K562 (cell line): ENCODE results near the gene TNFRSF6B. TPM values are rescaled to one million over a fixed set of nuclear protein-coding genes. Genes with fewer than 3 reads are reported as not detected.

Experiments
- ARID4B ChIP-seq: sonication (generic); formaldehyde crosslinking; IDR thresholded peaks from 2 replicates; pipeline ENCODE4 v1.8.0; 2022; ENCODE audit warnings: mild to moderate bottlenecking, missing genetic modification reagents
- BDP1 ChIP-seq: IDR thresholded peaks from 3 replicates; pipeline ENCODE4 v1.6.1; 2011; ENCODE audit not compliant: insufficient read length, insufficient read depth
- CHD2 ChIP-seq: IDR thresholded peaks from 2 replicates; pipeline ENCODE4 v1.6.1; 2011; ENCODE audit warnings: low read depth, low read length
- CTCFL ChIP-seq: IDR thresholded peaks from 2 replicates; pipeline ENCODE4 v1.6.1; 2011; ENCODE audit warnings: borderline replicate concordance, low read depth, mild to moderate bottlenecking, moderate library complexity, low read length; ENCODE audit not compliant: insufficient read depth, poor library complexity, severe bottlenecking
- GTF2A2 ChIP-seq: IDR thresholded peaks from 2 replicates; pipeline ENCODE4 v1.6.1; 2016; ENCODE audit warnings: mild to moderate bottlenecking, missing genetic modification characterization, missing compliant biosample characterization
- HLTF ChIP-seq: fragments of 450-650 bp; IDR thresholded peaks from 2 replicates; pipeline ENCODE4 v1.6.1; 2016
- HMGN3 ChIP-seq: IDR thresholded peaks from 2 replicates; pipeline ENCODE4 v1.6.1; 2011; ENCODE audit warnings: borderline replicate concordance, low read depth, mild to moderate bottlenecking, mixed read lengths, low read length; ENCODE audit not compliant: insufficient read length; ENCODE audit errors: extremely low read depth
- MXD1 ChIP-seq: fragments of 250-450 bp; sonication (Bioruptor Pico); IDR thresholded peaks from 2 replicates; pipeline ENCODE4 v1.8.0; 2021; ENCODE audit warnings: borderline replicate concordance, mild to moderate bottlenecking, moderate library complexity; ENCODE audit not compliant: poor library complexity, severe bottlenecking
- OTX1 ChIP-seq: fragments of 450-650 bp; formaldehyde crosslinking; IDR thresholded peaks from 2 replicates; pipeline ENCODE4 v1.4.0; 2022; ENCODE audit warnings: mild to moderate bottlenecking
- PRPF4 ChIP-seq: fragments of 200-400 bp; formaldehyde crosslinking; IDR thresholded peaks from one replicate; pipeline ENCODE4 v1.6.1; 2017; ENCODE audit warnings: low read length, low read depth, mild to moderate bottlenecking; ENCODE audit not compliant: insufficient read depth, poor library complexity, severe bottlenecking
- STAT5B ChIP-seq: fragments of 250-450 bp; sonication (Bioruptor Pico); IDR thresholded peaks from 2 replicates; pipeline ENCODE4 v1.8.0; 2021; ENCODE audit warnings: mild to moderate bottlenecking, inconsistent platforms
- TFAP4 ChIP-seq: sonication (generic); formaldehyde crosslinking; IDR thresholded peaks from 2 replicates; pipeline ENCODE4 v1.8.0; 2022; ENCODE audit warnings: missing genetic modification reagents, mild to moderate bottlenecking, moderate library complexity, borderline replicate concordance
- TRIM28 ChIP-seq: fragments of 450-650 bp; IDR thresholded peaks from 2 replicates; pipeline ENCODE4 v1.6.1; 2017
- ZBTB33 ChIP-seq: sonication (generic); formaldehyde crosslinking; IDR thresholded peaks from 2 replicates; pipeline ENCODE4 v1.8.1; 2023; ENCODE audit warnings: mild to moderate bottlenecking, missing genetic modification reagents
- ZNF133 ChIP-seq: fragments of 250-450 bp; sonication (Bioruptor Pico); IDR thresholded peaks from 2 replicates; pipeline ENCODE4 v1.4.0; 2020; ENCODE audit warnings: mild to moderate bottlenecking
- ZNF197 ChIP-seq: fragments of 200-800 bp; sonication (Bioruptor generic); IDR thresholded peaks from 2 replicates; pipeline ENCODE4 v1.6.1; 2016; ENCODE audit warnings: low read depth, missing genetic modification characterization, missing compliant biosample characterization
- polyA plus RNA-seq, 8 experiments: library from polyadenylated mRNA; depleted of rRNA in 4 of 8; stranded (reverse) in 5 of 8; unstranded in 3 of 8; fragments of >200 nt; fragmentation: Nextera tagmentation in 2 of 8; fragmentation: Illumina TruSeq in 1 of 8; extraction: Ambion mirVana in 2 of 8; extraction: Trizol in 1 of 8; gene quantifications; 2 replicates each; pipeline versions ENCODE4 v1.2.1 to v1.2.3, GENCODE V29; 2011 to 2014; ENCODE audit warnings: inconsistent platforms in 1 of 8, missing spikeins in 1 of 8
- total RNA-seq, 7 experiments: library from RNA; depleted of rRNA in 6 of 7; stranded (reverse); fragments of >200 nt in 6 of 7; fragmentation: Illumina TruSeq in 2 of 7; extraction: Trizol in 2 of 7; gene quantifications; 2 replicates each; pipeline versions ENCODE4 v1.2.1 to v1.2.3, GENCODE V29; 2011 to 2021; ENCODE audit warnings: low replicate concordance in 1 of 7

TNFRSF6B gene
- total and polyA plus RNA-seq, 9 of the 15 experiments (the other 6 are each of a cell fraction or from before 2014, with no cell fraction given): 0.10 to 3.5 (median 0.32) TPM; not detected in 6

- TF ChIP-seq ZNF197 (CRISPR knock-in tag): peak; percentile 96
- no peak for TF ChIP-seq BDP1
- peak; percentile 93 for TF ChIP-seq ARID4B (CRISPR knock-in tag)
- TF ChIP-seq HMGN3: no peak
- TF ChIP-seq STAT5B (CRISPR knock-in tag): no peak
- TF ChIP-seq OTX1 (CRISPR knock-in tag): peak; percentile 44; the same call in 1 of the 2 replicates
- TF ChIP-seq GTF2A2 (tag): peak; percentile 69
- 0 out of 2 replicates have a peak, but pooled peaks have one; percentile 7 for TF ChIP-seq CHD2
- TF ChIP-seq CTCFL: no peak
- peak; percentile 91; the same call in 1 of the 2 replicates for TF ChIP-seq TFAP4 (CRISPR knock-in tag)
- TF ChIP-seq PRPF4: peak; percentile 45
- peak; percentile 68; the same call in 1 of the 2 replicates for TF ChIP-seq HLTF
- TF ChIP-seq TRIM28: peak; percentile 63; the same call in 1 of the 2 replicates
- TF ChIP-seq ZBTB33 (CRISPR knock-in tag): no peak
- TF ChIP-seq ZNF133 (CRISPR knock-in tag): no peak
- peak; percentile 25 for TF ChIP-seq MXD1 (CRISPR knock-in tag)
These were observed 38.3 kb upstream of the TNFRSF6B start, which contains the start of gene RTEL1 (continued) for GRCh38 chr20:63657937-63658748.
